ENCODE measurements around the gene RNU5B-1. TPM values are rescaled to one million over a fixed set of nuclear protein-coding genes. Genes with fewer than 3 reads are reported as not detected.
"Not testable (repeated sequence)": the region's sequence is repeated elsewhere in the genome, so short reads cannot be mapped to it uniquely, and the experiment has no call there.

Gene RNU5B-1
- total RNA-seq, 1 donor from 2014 or later: 30.4 TPM

DNA sequence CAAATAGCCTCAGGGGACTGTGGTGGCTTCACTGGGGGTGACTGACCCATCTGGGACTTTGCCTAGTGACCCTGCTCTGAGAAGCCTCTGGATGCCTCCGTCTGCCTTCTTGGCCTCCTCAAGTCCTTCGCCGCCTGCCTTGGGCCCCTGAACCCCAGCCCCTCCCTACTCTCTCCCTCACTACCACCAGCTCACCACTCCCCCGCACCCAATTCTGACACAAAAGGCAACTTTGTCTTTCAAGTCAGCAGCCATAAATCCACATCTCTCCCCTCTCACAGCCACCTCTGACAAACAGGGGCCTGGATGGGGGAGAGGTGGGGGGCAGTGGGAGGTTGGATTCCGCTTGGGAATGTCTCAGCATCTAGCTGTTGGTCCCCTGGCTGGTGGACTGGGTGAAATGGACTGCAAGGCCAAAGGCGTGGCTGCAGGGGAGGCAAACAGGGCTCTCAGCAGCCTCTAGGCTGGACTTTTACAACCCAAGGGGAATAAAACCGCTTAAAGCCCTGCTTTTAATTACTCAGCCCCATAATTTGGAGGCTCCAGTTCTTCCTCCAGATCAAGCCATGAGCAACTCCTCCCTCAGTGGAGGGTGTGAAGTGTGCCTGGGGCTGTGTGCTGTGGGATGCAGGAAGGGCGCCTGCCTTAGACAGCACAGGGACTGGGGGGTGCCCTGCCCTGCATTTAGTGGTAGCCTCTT lies 39.9 kb downstream of the RNU5B-1 start:
- ATAC-seq: peak; percentile 8

GRCh38 chr15:65344914-65345275 lies 40.4 kb downstream of the RNU5B-1 start:
- no peak for ATAC-seq

DNA sequence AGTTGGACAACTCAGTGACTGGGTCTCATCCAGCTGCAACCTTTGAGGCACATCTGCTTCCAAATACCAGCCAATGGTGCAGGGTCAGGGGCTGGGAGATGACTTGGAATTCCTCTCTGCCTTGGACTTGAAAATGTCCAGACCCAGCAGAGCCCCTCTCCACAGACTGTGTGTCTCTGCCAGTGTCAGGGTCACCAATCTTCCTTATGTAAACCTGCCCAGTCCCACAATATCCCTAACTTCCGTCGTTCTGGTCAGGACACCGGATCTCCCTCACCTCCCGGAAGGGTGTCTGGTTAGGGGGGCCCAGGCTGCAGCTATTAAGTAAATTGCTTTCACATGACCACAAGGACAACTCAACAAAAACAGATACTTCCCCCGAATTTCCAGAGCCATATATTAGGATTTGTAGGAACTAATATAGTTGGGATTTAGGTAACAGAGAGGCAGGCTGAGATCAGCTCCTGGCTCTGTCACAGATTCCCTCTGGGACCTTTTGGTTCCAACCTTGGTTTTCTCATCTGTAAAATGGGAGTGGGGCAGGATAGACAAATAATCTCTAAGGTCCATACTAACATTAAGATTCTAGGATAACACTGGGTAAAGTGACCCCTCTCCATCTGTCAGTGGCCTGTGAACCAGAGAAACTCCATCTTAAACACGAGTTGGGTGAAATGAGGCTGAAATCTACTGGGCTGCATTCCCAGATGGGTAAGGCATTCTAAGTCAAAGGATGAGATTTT lies 42.5 kb downstream of the RNU5B-1 start:
- ATAC-seq: no peak

DNA sequence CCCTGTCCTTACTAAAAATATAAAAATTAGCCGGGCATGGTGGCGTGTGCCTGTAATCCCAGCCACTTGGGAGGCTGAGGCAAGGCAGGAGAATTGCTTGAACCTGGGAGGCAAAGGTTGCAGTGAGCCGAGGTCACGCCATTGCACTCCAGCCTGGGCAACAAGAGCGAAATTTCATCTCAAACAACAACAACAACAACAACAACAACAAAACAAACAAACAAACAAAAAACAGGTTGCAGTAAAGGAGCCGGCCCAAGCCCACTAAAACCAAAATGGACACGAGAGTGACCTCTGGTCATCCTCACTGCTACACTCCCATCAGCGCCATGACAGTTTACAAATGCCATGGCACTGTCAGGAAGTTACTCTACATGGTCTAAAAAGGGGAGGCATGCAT lies 43.3 kb downstream of the RNU5B-1 start:
- ATAC-seq: not testable (repeated sequence)

GRCh38 chr15:65349338-65349737 lies 44.9 kb downstream of the RNU5B-1 start:
- no peak for ATAC-seq

DNA sequence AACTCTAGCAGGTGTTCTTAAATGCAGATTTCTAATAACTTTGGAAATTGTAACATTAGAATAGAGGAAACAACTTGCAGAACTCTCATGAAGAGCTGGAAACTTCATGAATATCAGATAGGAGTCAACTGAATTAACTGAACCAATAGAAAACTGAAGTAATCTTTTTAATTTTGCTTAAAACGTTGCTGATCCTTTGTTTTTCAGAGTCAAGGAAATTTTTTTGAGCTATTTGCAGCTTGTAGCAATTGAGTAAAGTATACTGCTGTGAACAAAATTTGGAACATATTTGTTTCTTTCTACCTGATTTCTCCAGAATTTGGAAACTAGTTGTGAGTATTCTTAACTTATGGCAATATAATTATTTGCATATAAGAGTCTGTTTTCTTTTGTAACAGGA lies 47.5 kb downstream of the RNU5B-1 start:
- ATAC-seq: not testable (repeated sequence)

Other genes with a start within 250 kb of the RNU5B-1 start
- gene RASL12, start 236.7 kb upstream of the RNU5B-1 start, total RNA-seq: 1.5 TPM
- gene KBTBD13, start 227.9 kb upstream of the RNU5B-1 start, total RNA-seq: not detected
- 1.8 TPM for gene UBAP1L, start 189.5 kb upstream of the RNU5B-1 start, total RNA-seq
- gene PDCD7, start 170.9 kb upstream of the RNU5B-1 start, total RNA-seq: 18.6 TPM
- gene CLPX, start 119.3 kb upstream of the RNU5B-1 start, total RNA-seq: 49.3 TPM
- 0.64 TPM for gene CILP, start 93.2 kb upstream of the RNU5B-1 start, total RNA-seq
- gene PARP16, start 17.8 kb upstream of the RNU5B-1 start, total RNA-seq: 7.0 TPM
- not detected for gene RNU5A-1, start 8.6 kb upstream of the RNU5B-1 start, total RNA-seq
- gene IGDCC3, start 73.3 kb downstream of the RNU5B-1 start, total RNA-seq: 0.08 TPM
- 0.60 TPM for gene IGDCC4, start 118.3 kb downstream of the RNU5B-1 start, total RNA-seq
- gene DPP8, start 213.0 kb downstream of the RNU5B-1 start, total RNA-seq: 18.2 TPM
- gene HACD3, start 225.8 kb downstream of the RNU5B-1 start, total RNA-seq: 17.4 TPM

Data from esophagus mucosa (tissue), 1 donor.